Lung (tissue), 12 donors: ENCODE data around the gene GBX2. TPM values are rescaled to one million over a fixed set of nuclear protein-coding genes. Genes with fewer than 3 reads are reported as not detected.

Experiments
- ATAC-seq: fragments of 200-7000 bp; cut with Tn5 transposase; one replicate; pipeline ENCODE4 v1.9.1; 2020; ENCODE audit warnings: moderate number of reproducible peaks; ENCODE audit not compliant: insufficient read depth, low FRiP score
- DNase-seq, 3 donors: peaks; one replicate each; pipeline ENCODE4 v3.0.0-alpha.2; 2013 to 2017
- H3K27ac ChIP-seq, 2 donors: one replicate each; pipeline ENCODE4 v1.5.1; 2013; ENCODE audit warnings: mild to moderate bottlenecking in 2 of 2, moderate library complexity in 2 of 2, control low read depth in 1 of 2, inconsistent platforms in 1 of 2, low read depth in 1 of 2, low read length in 1 of 2
- H3K27me3 ChIP-seq, 3 donors: one replicate each; pipeline ENCODE4 v1.5.1; 2013; ENCODE audit warnings: low read length in 2 of 3; ENCODE audit not compliant: control insufficient read depth in 3 of 3, insufficient read depth in 3 of 3
- H3K36me3 ChIP-seq, 4 donors: one replicate each; pipeline ENCODE4 v1.5.1; 2013; ENCODE audit warnings: low read length in 4 of 4, mild to moderate bottlenecking in 1 of 4, moderate library complexity in 1 of 4; ENCODE audit not compliant: control insufficient read depth in 4 of 4, insufficient read depth in 4 of 4
- H3K4me1 ChIP-seq, 5 donors: one replicate each; pipeline ENCODE4 v1.5.1; 2013; ENCODE audit warnings: low read length in 5 of 5, mild to moderate bottlenecking in 2 of 5, moderate library complexity in 1 of 5; ENCODE audit not compliant: control insufficient read depth in 5 of 5, insufficient read depth in 5 of 5
- H3K4me3 ChIP-seq: one replicate; pipeline ENCODE4 v1.5.1; 2013; ENCODE audit warnings: mild to moderate bottlenecking, control low read depth, moderate library complexity
- H3K9ac ChIP-seq, 2 donors: one replicate each; pipeline ENCODE4 v1.5.1; 2013; ENCODE audit warnings: low read length in 2 of 2, control low read depth in 1 of 2; ENCODE audit not compliant: insufficient read depth in 1 of 2
- H3K9me3 ChIP-seq, 4 donors: one replicate each; pipeline ENCODE4 v1.5.1; 2013; ENCODE audit warnings: low read length in 3 of 4, mild to moderate bottlenecking in 1 of 4, moderate library complexity in 1 of 4; ENCODE audit not compliant: control insufficient read depth in 4 of 4, insufficient read depth in 3 of 4
- CTCF ChIP-seq: IDR thresholded peaks from 2 replicates; pipeline ENCODE4 v1.5.1; 2012; ENCODE audit warnings: mild to moderate bottlenecking; ENCODE audit errors: control extremely low read depth, extremely low read depth
- WGBS, 2 donors: extraction: QIAGEN DNeasy Blood & Tissue Kit; methylation state at CpG; one replicate each; pipeline ENCODE4 v1.1.7; 2013; 5-methylcytosine and 5-hydroxymethylcytosine counted together
- polyA plus RNA-seq, 2 donors: library from polyadenylated mRNA; stranded (reverse); fragments of 200-250 nt; gene quantifications; one replicate each; pipeline ENCODE4 v1.2.1, GENCODE V29; 2013
- total RNA-seq, 2 donors: library from RNA; depleted of rRNA in 1 of 2; stranded (reverse); fragments of >200 nt in 1 of 2; gene quantifications; one replicate each; pipeline ENCODE4 v1.2.1, GENCODE V29; 2014 to 2021
- donor health status: control.
- donor health status: control.
- donor health status: Bipolar disorder and iron deficiency.
- donor health status: healthy.
- donor health status: DM: yes; HTN: yes; CAD: no.

The GBX2 gene
- total and polyA plus RNA-seq, 4 donors: 0.17 TPM; not detected in 3

DNA sequence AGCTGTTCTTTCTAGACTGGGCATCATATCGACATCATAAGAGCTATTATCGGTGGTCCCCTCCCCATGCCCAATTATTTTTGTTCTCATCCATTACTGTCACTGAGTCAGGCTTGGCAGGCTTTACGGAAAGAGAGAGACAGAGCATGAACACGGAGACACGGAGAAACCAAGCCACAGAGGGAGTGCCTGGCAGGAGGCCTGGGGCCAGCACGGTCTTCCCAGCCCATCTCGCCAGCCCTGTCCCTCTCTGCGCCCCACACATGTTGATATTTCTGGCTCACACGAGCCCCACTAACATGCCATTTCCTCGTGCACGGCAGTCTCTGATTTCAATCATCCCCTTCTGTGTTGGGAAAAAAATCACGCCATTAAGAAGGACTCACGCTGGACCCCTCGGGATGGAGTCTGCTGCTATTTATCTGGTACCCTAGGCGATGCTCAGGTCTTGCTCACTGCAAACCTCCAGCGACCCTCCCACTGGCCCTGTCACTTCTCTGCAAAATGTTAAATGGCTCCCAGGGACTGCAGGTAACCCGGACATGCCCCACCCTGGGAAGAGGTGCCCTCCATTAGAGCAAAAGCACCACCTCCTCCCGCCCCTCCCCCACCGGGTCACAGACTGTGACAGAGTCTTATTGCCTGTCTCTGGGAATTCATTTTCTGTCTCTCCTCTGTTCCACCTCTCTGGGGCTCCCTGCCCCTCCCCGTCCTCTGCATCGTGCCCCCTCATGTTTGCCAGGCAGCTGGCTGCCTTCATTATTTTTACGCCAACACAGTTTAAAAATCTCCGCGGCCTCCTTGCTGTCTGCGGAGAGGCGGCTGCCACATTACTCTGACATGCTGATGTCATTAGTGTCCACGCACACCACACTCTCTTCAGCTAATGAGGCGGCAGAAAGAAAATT is 40.1 kb upstream of the GBX2 start:
- ATAC-seq: no peak
- TF ChIP-seq CTCF: no peak
- Histone ChIP-seq H3K9me3 (peaks cover 0 to 11% (median 5%) of the 10 kb centered on the region in 4 donors), H3K4me3 (no peak overlapping the region), H3K4me1 (no peaks in the 10 kb centered on the region), H3K27me3 (peaks cover 0 to 6% (median 4%) of the 10 kb centered on the region in 3 donors), H3K9ac (no peak overlapping the region), H3K27ac (no peak overlapping the region), H3K36me3 (no peaks in the 10 kb centered on the region)
- whole genome bisulfite sequencing, 2 donors: 73 to 81% methylated on average over 28 of the region's 28 CpGs
- DNase-seq: no peak

- Histone ChIP-seq H3K27me3 (peaks cover 0 to 2% (median 0%) of the 10 kb centered on the region in 3 donors), H3K27ac (no peak overlapping the region), H3K36me3 (no peaks in the 10 kb centered on the region), H3K9me3 (peaks cover 0 to 11% (median 5%) of the 10 kb centered on the region in 4 donors), H3K4me1 (no peaks in the 10 kb centered on the region), H3K9ac (no peak overlapping the region), H3K4me3 (no peak overlapping the region)
- WGBS, 2 donors: 82 to 91% methylated on average over 11 of the region's 11 CpGs
- no peak for DNase-seq
- TF ChIP-seq CTCF: no peak
- no peak for ATAC-seq
These were observed 39.3 kb upstream of the GBX2 start for GRCh38 chr2:236207472-236207871.

DNA sequence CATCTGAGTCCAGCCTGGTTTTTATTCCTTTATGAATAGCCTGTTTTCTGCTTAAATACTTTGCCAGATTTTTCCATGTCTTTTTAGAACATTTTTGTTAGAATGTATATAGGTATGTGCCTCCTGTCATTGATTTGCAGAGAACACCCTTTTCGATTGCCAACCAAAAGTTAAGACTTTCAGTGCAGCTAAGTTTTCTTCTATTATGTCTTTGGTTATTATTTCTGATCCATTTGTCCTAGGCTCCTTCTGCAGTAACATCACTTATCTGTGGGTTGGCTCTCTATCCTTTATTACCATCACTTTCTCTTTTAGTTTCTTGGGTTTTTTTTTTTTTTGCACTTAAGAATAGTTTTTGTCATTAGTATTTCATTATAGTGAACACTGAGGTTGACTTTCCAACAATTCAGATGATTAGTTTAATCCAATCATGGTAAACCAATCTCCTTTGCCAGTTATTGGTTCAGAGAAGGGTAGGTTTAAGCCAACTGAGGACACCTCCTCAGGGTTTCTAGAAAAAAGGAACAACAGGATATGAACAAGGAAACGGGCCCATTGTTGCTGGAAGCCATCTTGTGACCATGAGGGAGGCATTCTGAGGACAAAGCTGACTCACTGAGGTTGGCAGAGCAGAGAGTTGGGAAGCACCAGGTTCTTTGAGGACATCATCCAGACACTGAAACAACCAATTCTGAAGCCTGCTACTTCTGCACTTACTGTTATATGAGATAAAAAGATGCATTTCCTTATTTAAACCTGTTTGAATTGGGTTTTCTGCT is 37.9 kb upstream of the GBX2 start:
- Histone ChIP-seq H3K36me3 (no peaks in the 10 kb centered on the region), H3K4me3 (no peak overlapping the region), H3K4me1 (no peaks in the 10 kb centered on the region), H3K9me3 (peaks cover 0 to 11% (median 5%) of the 10 kb centered on the region in 4 donors), H3K27me3 (peaks cover 0 to 2% (median 0%) of the 10 kb centered on the region in 3 donors), H3K27ac (no peak overlapping the region), H3K9ac (no peak overlapping the region)
- TF ChIP-seq CTCF: no peak
- ATAC-seq: no peak
- DNase-seq: no peak
- 68 to 80% methylated on average over 2 of the region's 2 CpGs for WGBS, 2 donors
